ENCODE data around the gene DOK7.

Gene DOK7

GRCh38 chr4:3475041-3475712, 12.1 kb downstream of the DOK7 start:
- DNase-seq (ENCODE audit: low read depth), result no peak

DNA sequence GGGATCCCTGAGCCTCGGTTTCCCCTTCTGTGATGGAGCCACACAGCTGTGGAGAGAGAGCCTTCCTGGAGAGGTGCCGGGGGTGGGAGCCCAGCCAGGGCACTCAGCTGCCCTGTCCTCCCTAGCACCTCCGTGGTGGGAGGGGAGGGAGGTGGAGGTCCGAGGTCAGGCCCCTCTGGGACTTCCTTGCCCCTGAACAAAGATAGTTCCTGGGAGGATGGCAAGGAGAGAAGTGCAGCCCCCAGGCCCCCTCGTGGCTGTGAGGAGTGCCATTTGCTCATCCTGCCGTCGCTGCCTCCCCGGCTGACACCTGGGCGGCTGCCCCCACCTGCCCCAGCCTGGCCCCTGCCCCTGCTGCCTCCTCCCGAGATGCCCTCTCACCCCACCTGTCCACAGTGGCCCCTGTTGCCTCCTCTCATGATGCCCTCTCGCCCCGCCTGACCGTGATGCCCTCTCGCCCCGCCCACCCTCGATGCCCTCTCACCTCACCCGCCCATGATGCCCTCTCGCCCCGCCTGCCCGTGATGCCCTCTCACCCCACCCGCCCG, 12.7 kb downstream of the DOK7 start:
- no peak for DNase-seq (ENCODE audit: low read depth)

DNA sequence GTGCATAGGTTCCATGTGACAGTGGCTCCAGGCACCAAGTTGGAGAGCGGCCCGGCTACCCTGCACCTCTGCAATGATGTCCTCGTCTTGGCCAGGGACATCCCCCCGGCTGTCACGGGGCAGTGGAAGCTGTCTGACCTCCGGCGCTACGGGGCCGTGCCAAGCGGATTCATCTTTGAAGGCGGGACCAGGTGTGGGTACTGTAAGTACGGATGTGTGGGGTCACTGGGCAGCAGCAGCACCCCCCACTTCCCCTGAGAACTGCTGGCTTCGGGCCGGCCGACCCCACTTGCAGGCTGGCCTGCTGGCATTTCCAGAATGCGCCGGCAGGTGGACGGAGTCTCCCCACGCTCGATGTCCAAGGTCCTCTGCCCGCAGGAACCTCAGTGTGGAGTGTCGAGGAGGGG, 13.2 kb downstream of the DOK7 start:
- DNase-seq (ENCODE audit: low read depth), result no peak

GRCh38 chr4:3476936-3477749, 14.0 kb downstream of the DOK7 start:
- DNase-seq (ENCODE audit: low read depth), result no peak

GRCh38 chr4:3477750-3478430, 14.8 kb downstream of the DOK7 start:
- no peak for DNase-seq (ENCODE audit: low read depth)

- no peak for DNase-seq (ENCODE audit: low read depth)
Measured at GRCh38 chr4:3478446-3479357, 15.6 kb downstream of the DOK7 start.

DNA sequence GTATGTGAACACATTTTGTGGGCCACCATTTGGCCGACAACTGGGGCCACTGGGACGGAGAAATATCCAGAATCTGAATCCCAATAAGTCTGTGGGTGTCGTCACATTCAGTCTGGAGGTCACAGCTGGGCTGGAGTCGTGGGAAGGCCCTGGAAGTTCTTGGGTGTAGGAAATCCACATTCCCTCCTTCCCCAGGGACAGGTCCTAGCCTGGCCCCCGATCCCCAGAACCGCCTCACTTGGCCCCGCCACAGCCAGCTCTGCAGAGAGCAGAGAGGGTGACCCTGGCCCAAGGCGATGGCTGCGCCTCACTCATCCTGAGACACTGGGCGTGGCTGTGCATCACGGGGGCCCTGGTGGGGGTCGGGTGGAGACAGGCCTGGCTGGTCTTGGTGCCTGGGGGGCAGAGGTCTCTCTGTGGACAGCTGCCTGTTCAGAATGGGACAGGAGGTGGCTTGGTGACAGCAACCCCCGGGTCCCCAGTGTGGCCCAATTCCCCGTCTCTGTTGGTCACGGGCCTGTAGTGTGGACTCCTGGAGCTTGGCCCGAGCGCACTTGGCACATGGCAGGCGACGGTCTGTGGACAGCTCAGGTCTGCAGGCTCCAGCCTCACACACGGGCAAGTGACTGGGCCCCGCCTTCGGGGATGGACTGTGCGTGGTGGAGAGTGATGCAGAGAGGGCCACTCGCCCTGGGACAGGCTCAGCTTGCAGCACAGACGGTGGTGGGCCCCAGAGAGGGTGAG, 16.4 kb downstream of the DOK7 start:
- DNase-seq (ENCODE audit: low read depth), result no peak

GRCh38 chr4:3480528-3481112, 17.5 kb downstream of the DOK7 start:
- no peak for DNase-seq (ENCODE audit: low read depth)

DNA sequence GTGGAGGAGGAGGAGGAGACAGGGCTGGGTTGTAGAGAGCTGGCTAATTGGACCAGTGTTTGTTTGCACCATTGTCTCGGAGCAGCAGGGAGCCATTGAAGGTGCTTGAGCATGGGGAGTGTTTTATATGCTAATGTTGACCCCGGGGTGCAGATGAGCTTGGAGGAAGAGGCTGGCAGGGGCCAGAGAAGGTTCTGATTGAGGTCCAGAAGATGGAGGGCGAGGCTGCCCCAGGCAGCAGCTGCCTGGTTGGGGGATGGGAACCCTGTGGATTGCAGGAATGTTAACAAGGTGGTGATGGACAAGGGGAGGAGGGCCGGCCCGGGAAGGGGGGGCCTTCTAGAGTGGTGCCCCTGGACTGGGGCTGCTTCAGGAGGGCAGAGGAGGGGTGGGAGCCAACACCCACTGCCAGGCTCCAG, 18.0 kb downstream of the DOK7 start:
- no peak for DNase-seq (ENCODE audit: low read depth)

DNA sequence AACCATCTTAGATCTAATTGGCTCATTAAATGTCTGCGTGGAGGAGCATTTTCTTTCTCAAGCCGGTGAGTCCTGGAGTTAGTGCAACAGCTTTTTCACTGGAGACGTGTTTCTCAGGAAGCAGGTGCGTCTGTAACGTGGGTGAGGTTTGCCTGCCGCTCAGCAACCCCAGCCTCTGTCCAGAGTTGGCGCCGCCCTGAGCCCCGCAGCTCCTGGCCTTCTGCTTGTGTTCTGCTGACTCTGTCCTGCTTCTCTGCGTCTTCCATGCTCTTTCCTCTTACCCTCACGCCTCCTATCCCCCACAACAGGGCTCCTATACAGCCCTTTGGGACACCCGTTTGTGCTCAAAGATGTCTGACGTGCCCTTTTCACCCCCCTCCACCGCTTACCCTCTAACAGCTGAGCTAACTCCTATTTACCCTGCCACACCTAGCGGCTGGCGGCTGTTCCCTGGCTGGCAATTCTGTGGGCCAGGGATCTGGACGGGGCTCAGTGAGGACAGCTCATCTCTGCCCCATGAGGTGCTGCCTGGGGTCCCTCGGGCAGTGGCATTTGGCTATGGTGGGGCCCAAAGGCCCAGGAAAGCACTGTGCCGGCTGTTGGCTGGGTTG, 18.8 kb downstream of the DOK7 start:
- no peak for DNase-seq (ENCODE audit: low read depth)

DNA sequence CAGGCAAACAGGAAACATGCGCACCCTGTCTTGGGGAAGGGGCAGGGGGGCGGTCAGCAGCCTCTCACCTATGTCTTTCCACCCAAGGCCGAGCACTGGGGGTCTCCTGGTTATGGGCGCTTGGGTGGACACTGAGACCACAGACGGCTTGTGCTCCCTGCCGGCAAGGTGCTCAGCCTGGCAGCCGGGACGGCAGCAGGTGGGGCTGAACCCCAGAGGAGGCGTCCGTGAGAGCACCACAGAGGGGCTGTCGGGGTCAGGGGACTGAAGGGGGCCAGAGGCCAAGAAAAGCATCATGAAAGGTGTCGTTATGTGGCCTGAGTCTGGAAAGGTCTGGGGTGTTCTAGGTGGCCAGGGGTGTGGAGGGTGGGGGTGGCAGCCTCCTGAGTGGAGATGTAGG, 19.6 kb downstream of the DOK7 start:
- DNase-seq (ENCODE audit: low read depth), result no peak

- no peak for DNase-seq (ENCODE audit: low read depth)
Measured at GRCh38 chr4:3483471-3483921, 20.4 kb downstream of the DOK7 start.

GRCh38 chr4:3484057-3484973, 21.2 kb downstream of the DOK7 start:
- no peak for DNase-seq (ENCODE audit: low read depth)

GRCh38 chr4:3485011-3485791, 22.1 kb downstream of the DOK7 start:
- DNase-seq (ENCODE audit: low read depth), result no peak

- DNase-seq (ENCODE audit: low read depth), result no peak
Measured at GRCh38 chr4:3485886-3486540, 22.9 kb downstream of the DOK7 start.

DNA sequence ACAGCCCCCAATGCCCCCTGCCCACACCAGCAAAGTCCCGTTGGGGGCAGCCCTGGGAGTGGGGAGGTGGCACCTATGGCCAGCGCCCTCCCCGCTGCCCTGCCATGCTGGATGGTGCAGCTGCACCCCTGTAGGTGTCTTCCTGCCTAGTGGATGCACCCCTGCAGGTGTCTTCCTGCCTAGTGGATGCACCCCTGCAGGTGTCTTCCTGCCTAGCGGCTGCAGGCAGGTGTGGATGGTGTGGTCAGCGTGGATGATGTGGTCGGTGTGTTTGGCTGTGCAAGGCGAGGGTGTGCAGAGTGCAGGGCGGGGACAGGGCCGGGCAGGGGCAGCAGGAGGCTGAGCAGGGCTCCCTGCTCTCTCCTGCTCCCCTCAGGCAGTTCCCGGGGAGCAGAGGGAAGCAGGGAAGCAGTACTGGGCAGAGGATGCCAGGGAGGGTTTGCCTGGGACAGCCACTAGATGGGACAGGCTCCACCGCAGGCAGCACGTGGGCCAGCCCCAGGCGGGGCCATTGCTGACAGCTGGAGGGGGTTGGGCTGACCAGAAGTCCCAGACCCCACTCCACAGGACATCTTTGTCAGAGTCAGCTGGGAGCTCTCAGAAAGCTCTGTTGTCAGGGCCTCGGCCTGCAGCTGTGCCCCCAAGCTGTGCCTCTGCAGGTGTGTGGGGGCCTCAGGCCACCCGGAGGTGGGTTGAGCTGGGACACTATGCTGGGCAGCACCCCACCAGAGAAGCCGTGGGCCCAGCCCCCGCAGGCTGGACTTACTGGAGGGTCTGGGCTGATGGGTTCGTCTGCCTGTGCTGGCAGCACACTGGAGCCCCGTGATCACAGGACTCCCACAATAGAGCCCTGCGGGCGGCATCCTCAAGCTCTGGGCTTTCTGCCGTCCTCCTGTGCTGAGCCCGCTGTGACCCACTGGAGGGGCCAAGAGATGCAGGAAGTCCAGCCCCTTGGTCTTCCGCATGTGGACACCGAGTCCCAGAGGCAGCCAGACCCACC, 23.7 kb downstream of the DOK7 start:
- no peak for DNase-seq (ENCODE audit: low read depth)
